GM18520 (cell line): ENCODE results near the gene DENND2A.
"Not testable (repeated sequence)": the region's sequence is repeated elsewhere in the genome, so short reads cannot be mapped to it uniquely, and the experiment has no call there.

Source experiments
- ATAC-seq: cut with Tn5 transposase; IDR thresholded peaks from one replicate; pipeline ENCODE4 v1.9.1; 2021; ENCODE audit not compliant: unreplicated experiment

DENND2A gene

GRCh38 chr7:140623980-140624379 is 16.6 kb downstream of the DENND2A start:
- no peak for ATAC-seq

GRCh38 chr7:140621401-140622021 is 19.1 kb downstream of the DENND2A start:
- no peak for ATAC-seq

- not testable (repeated sequence) for ATAC-seq
Observed at GRCh38 chr7:140619915-140620510, 20.6 kb downstream of the DENND2A start.

GRCh38 chr7:140619176-140619575 is 21.4 kb downstream of the DENND2A start:
- ATAC-seq, result no peak

GRCh38 chr7:140618306-140618705 is 22.3 kb downstream of the DENND2A start:
- no peak for ATAC-seq

GRCh38 chr7:140617081-140617480 is 23.5 kb downstream of the DENND2A start:
- no peak for ATAC-seq

- ATAC-seq, result no peak
Observed at GRCh38 chr7:140616328-140616727, 24.3 kb downstream of the DENND2A start.

- no peak for ATAC-seq
Observed at GRCh38 chr7:140611641-140612040, 29.0 kb downstream of the DENND2A start.

GRCh38 chr7:140610204-140611165 is 30.1 kb downstream of the DENND2A start:
- ATAC-seq, result no peak

- no peak for ATAC-seq
Observed at GRCh38 chr7:140609646-140610045, 31.0 kb downstream of the DENND2A start.

- no peak for ATAC-seq
Observed at GRCh38 chr7:140607441-140607989, 33.1 kb downstream of the DENND2A start.

GRCh38 chr7:140605337-140605736 is 35.3 kb downstream of the DENND2A start:
- ATAC-seq, result no peak

GRCh38 chr7:140604760-140605159 is 35.9 kb downstream of the DENND2A start:
- ATAC-seq, result no peak

GRCh38 chr7:140604076-140604475 is 36.5 kb downstream of the DENND2A start:
- no peak for ATAC-seq

GRCh38 chr7:140601566-140602174 is 38.9 kb downstream of the DENND2A start:
- no peak for ATAC-seq

- ATAC-seq, result no peak
Observed at GRCh38 chr7:140600341-140600740, 40.3 kb downstream of the DENND2A start.

- ATAC-seq, result no peak
Observed at GRCh38 chr7:140597428-140597949, 43.1 kb downstream of the DENND2A start.

- no peak for ATAC-seq
Observed at GRCh38 chr7:140596519-140597427, 43.8 kb downstream of the DENND2A start.

- ATAC-seq, result no peak
Observed at GRCh38 chr7:140595468-140596092, 45.0 kb downstream of the DENND2A start.
